ENCODE measurements around the gene XG. TPM values are rescaled to one million over a fixed set of nuclear protein-coding genes. Genes with fewer than 3 reads are reported as not detected.

The XG gene
- total and polyA plus RNA-seq, 2 of the 8 experiments (the other 6 are each of a cell fraction or from before 2014, with no cell fraction given): 0.33 to 0.78 TPM

DNA sequence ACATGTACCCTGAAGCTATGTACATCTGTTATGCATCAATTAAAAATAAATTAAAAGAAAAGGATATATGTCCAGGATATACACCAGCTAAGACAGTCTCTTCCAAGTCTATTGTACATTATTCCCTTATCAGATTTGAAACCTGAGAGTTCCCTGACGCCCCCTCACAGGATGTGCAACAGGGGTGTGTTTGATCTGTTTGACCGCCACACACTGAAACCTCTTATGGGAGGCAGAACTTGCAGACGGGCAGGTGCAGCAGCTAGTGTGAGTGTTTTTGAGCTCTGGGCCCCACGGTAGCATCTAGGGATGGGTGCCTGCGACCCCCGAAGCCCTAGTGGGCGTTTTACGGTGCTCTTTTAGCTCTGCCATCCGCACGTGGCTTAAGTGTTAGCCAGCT lies 4.7 kb downstream of the XG start (continued):
- TF ChIP-seq RNF2 (IDR thresholded peaks at IDR 0.05; ENCODE audit: borderline replicate concordance, low read depth, low read length, missing control alignments, poor library complexity, severe bottlenecking) (no peak), CTBP2 (IDR thresholded peaks at IDR 0.05; ENCODE audit: borderline replicate concordance, insufficient read depth, insufficient read length, low read length) (no peak), CTCF (IDR thresholded peaks at IDR 0.05; ENCODE audit: control extremely low read depth in 1 of 3, insufficient read depth in 1 of 3, low read depth in 1 of 3, low read length in 3 of 3) (no peak), SAP30 (IDR thresholded peaks at IDR 0.05; ENCODE audit: insufficient read depth, insufficient replicate concordance, low read length) (no peak), EZH2 (IDR thresholded peaks at IDR 0.05; ENCODE audit: low read depth, low read length, severe bottlenecking) (no peak), TAF7 (optimal IDR thresholded peaks at IDR 0.05; ENCODE audit: borderline replicate concordance, low read depth, low read length) (no peak), HDAC6 (IDR thresholded peaks at IDR 0.05; ENCODE audit: low read depth, low read length) (no peak), RXRA (IDR thresholded peaks at IDR 0.05; ENCODE audit: insufficient read depth, low read depth, low read length) (no peak)
- TF ChIP-seq, protein P1, sequence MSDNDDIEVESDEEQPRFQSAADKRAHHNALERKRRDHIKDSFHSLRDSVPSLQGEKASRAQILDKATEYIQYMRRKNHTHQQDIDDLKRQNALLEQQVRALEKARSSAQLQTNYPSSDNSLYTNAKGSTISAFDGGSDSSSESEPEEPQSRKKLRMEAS (IDR thresholded peaks at IDR 0.05): no peak
